Neural crest cell (in vitro differentiated cells): Measurements from ENCODE around the gene NFIB. TPM values are rescaled to one million over a fixed set of nuclear protein-coding genes. Genes with fewer than 3 reads are reported as not detected.

Source experiments
- DNase-seq: peaks from one replicate; pipeline ENCODE4 v3.0.0; 2021; ENCODE audit warnings: low read depth, mixed read lengths, low spot score
- H3K27ac Mint-ChIP-seq: one replicate; pipeline ENCODE4 v1.8.0; 2021; ENCODE audit warnings: mild to moderate bottlenecking, mixed read lengths; ENCODE audit not compliant: unreplicated experiment
- H3K27me3 Mint-ChIP-seq: 2 replicates; pipeline ENCODE4 v1.8.0; 2021; ENCODE audit warnings: low read depth, mild to moderate bottlenecking, mixed read lengths
- H3K36me3 Mint-ChIP-seq: 2 replicates; pipeline ENCODE4 v1.8.0; 2021; ENCODE audit warnings: low read depth, mild to moderate bottlenecking, mixed read lengths
- H3K4me1 Mint-ChIP-seq: 2 replicates; pipeline ENCODE4 v1.8.0; 2021; ENCODE audit warnings: mixed read lengths
- H3K4me3 Mint-ChIP-seq: one replicate; pipeline ENCODE4 v1.8.0; 2021; ENCODE audit warnings: mild to moderate bottlenecking, mixed read lengths
- H3K9me3 Mint-ChIP-seq: 2 replicates; pipeline ENCODE4 v1.8.0; 2021; ENCODE audit warnings: mixed read lengths
- total RNA-seq: library from RNA; stranded (reverse); gene quantifications from 2 replicates; pipeline ENCODE4 v1.2.1, GENCODE V29; 2021
- TF ChIP-seq, protein P1 (sequence below): fragments of 200-600 bp; sonication (generic); conservative IDR thresholded peaks from 2 replicates; pipeline ENCODE4 v1.5.0; 2021; ENCODE audit warnings: antibody characterized with exemption, mild to moderate bottlenecking

NFIB gene
- total RNA-seq, 1 donor from 2014 or later: 3.7 TPM

DNA sequence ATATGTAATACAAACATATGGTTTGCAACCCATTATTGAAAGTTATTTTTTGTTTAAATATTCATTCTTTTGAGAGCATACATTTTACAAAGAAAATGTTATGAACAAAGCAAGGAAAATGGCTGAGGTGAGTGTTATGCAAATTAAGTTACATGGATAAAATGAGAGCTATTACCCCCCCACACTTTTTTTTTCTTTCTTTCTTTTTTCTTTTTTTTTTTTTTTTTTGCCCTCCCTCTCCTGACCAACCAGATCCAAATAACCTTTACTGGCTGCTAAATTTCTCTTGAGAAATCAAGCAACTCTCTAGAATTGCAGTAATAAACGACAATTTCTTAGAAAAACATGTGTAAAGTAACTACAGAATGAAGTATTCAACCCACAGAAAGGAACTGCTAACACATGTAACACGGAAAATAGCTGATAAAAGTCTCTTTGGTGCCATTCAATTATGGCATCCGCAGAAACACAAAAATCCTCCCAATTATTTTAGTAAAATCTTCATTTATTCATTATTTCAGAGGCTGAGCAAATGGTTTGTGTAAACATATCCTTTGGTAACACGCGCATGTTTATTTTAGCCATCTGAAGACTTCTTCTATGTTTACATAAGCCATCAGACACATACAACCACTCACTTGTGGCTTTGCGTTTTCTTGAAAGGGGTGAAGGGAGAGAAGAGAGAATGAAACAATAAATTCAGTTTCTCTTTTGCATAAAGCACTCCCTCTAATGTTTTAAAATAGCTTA is 216.1 kb downstream of the NFIB start:
- peaks cover 21% of the 10 kb centered on the region for H3K4me1 Mint-ChIP-seq
- peaks cover 33% of the 10 kb centered on the region for H3K27me3 Mint-ChIP-seq
- H3K4me3 Mint-ChIP-seq: no peak overlapping the region
- no peaks in the 10 kb centered on the region for H3K9me3 Mint-ChIP-seq
- H3K27ac Mint-ChIP-seq: no peak overlapping the region
- H3K36me3 Mint-ChIP-seq: no peaks in the 10 kb centered on the region
- TF ChIP-seq, protein P1, sequence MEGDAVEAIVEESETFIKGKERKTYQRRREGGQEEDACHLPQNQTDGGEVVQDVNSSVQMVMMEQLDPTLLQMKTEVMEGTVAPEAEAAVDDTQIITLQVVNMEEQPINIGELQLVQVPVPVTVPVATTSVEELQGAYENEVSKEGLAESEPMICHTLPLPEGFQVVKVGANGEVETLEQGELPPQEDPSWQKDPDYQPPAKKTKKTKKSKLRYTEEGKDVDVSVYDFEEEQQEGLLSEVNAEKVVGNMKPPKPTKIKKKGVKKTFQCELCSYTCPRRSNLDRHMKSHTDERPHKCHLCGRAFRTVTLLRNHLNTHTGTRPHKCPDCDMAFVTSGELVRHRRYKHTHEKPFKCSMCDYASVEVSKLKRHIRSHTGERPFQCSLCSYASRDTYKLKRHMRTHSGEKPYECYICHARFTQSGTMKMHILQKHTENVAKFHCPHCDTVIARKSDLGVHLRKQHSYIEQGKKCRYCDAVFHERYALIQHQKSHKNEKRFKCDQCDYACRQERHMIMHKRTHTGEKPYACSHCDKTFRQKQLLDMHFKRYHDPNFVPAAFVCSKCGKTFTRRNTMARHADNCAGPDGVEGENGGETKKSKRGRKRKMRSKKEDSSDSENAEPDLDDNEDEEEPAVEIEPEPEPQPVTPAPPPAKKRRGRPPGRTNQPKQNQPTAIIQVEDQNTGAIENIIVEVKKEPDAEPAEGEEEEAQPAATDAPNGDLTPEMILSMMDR: no peak
- DNase-seq: no peak

DNA sequence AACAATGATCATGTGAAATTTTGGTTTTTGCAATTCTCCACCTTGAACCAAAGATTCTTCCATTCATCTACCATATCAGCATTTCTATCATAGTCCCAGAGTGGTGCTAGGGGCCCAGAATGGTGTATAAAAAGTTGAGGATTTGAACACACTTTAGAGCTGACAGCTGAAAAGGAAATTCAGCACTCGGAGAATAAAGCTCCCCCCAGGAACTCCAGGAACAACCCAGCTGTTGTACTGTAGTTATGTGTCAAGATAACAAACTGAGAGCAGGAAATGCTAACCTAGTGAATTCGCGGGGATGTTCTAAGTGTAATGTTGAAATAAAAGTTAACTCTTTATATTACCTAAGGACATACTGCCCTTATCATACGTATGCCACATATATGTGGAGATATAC is 216.7 kb downstream of the NFIB start:
- H3K36me3 Mint-ChIP-seq: no peaks in the 10 kb centered on the region
- H3K27me3 Mint-ChIP-seq: peaks cover 33% of the 10 kb centered on the region
- H3K4me3 Mint-ChIP-seq: no peak overlapping the region
- no peak for DNase-seq
- H3K4me1 Mint-ChIP-seq: peaks cover 21% of the 10 kb centered on the region
- no peak overlapping the region for H3K27ac Mint-ChIP-seq
- TF ChIP-seq, protein P1: no peak
- no peaks in the 10 kb centered on the region for H3K9me3 Mint-ChIP-seq

DNA sequence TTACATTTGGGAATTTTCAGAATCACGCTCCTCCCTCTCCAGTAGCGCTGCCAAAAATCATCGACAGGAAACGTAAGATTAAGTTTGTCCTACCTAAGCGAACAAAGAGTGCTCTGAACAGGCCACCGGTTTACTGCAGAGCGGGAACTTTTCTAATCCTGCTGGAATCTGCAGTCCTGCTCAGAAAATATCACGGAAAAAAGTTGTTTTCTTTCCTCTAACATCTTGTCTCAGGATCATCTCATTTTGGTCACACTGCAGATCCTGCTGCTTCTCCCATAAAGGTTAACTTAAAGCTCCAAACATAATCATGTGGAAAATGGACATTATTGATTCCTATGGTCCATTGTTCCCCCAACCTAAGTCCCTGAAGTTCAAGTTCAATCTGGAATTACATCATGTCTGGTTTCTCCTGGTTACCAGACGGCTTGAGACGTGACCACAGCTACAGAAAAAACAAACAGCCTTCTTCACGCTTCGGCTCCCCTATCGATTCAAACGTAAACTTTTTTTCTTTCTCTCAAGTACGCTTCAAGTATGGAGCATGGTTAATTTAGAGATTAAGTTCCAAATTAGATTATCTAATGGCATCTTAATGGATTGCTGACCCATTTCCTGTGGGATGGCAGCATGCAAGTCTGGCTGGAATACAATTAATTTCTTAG is 217.6 kb downstream of the NFIB start:
- no peak overlapping the region for H3K27ac Mint-ChIP-seq
- peaks cover 33% of the 10 kb centered on the region for H3K27me3 Mint-ChIP-seq
- TF ChIP-seq, protein P1: no peak

DNA sequence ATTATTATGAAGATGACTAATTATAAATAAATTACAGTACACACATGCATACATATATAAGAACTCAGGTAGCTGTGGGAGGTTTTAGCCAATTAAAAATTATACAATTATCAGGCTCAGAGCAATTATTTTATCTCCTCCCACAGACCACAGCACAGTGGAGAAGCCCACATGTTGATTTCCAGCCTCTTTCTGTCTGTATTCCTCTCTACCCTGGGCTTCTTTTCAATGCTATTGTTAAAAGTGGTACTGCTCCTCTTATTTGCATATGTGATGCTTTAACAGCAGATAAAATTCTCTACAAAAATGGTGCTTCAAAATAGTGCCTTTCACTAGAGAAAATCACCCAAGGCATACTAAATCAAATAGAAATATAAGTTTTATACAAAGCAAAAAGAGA is 218.7 kb downstream of the NFIB start:
- Mint-ChIP-seq H3K9me3 (no peaks in the 10 kb centered on the region), H3K4me1 (peaks cover 21% of the 10 kb centered on the region), H3K4me3 (no peak overlapping the region), H3K27me3 (peaks cover 33% of the 10 kb centered on the region), H3K36me3 (no peaks in the 10 kb centered on the region), H3K27ac (no peak overlapping the region)
- TF ChIP-seq, protein P1: no peak
- DNase-seq: no peak

More for the DNA sequence above, 217.6 kb downstream of the NFIB start:
- Mint-ChIP-seq H3K4me1 (peaks cover 21% of the 10 kb centered on the region), H3K9me3 (no peaks in the 10 kb centered on the region), H3K36me3 (no peaks in the 10 kb centered on the region), H3K4me3 (no peak overlapping the region)
- no peak for DNase-seq

DNA sequence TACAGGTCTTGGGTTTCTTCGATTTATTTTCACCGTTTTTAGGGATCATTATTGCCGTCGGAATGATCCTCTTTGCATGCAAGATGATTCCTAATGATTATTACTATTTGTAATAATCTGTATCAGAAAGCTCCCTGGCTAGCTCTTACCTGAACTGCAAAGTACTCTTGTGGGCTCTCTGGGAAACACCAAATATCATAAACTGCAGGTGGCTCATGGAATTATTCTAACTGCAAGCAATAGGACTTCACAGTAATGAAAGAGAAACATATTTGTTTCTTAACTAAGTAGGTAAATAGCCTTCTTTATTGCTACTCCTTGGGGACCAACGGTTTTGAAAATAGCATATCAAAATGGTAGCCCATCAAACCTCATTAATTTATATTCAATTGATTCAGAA is 219.4 kb downstream of the NFIB start:
- Mint-ChIP-seq H3K4me3 (no peak overlapping the region), H3K4me1 (peaks cover 21% of the 10 kb centered on the region), H3K27me3 (peaks cover 33% of the 10 kb centered on the region), H3K36me3 (no peaks in the 10 kb centered on the region), H3K27ac (no peak overlapping the region), H3K9me3 (no peaks in the 10 kb centered on the region)
- no peak for DNase-seq
- TF ChIP-seq, protein P1: no peak
